Endothelial cell of umbilical vein (primary cell): ENCODE measurements around the gene KLHL35. TPM values are rescaled to one million over a fixed set of nuclear protein-coding genes. Genes with fewer than 3 reads are reported as not detected.
A peak's percentile ranks its signal among the peaks of the same experiment; 100 is the strongest.

Experiments used
- BruUV-seq: library from RNA; stranded (reverse); fragments of 400-500 nt; replicated peaks from 2 replicates; lab custom pipeline; 2021; lab: Mats Ljungman, UMichigan
- CTCF ChIA-PET: fragments of 300-600, 350-600 bp; sonication (Branson Sonifier 250); formaldehyde crosslinking; loops from one replicate; lab custom pipeline; 2021; ENCODE audit warnings: antibody characterized with exemption, inconsistent platforms; lab: Charles Lee
- POLR2A ChIA-PET: fragments of 300-600, 350-600 bp; sonication (Branson Sonifier 250); formaldehyde crosslinking; loops from one replicate; lab custom pipeline; 2021; ENCODE audit warnings: antibody characterized with exemption, inconsistent platforms; lab: Charles Lee
- DNase-seq: peaks from one replicate; pipeline ENCODE4 v3.0.0-alpha.2; 2011; ENCODE audit warnings: low read depth, low spot score
- FAIRE-seq: peaks from 2 replicates; lab custom pipeline; 2011; peaks lifted over from hg19 to GRCh38; lab: Jason Lieb, UNC
- H2AFZ ChIP-seq: 2 replicates; pipeline ENCODE4 v1.6.0; 2012; ENCODE audit warnings: low read depth, low read length, control low read depth, inconsistent platforms
- H3K27ac ChIP-seq: 2 replicates; pipeline ENCODE4 v1.5.1; 2011; ENCODE audit warnings: low read depth, mild to moderate bottlenecking, control low read depth, low read length, moderate library complexity; ENCODE audit not compliant: insufficient read depth
- H3K27me3 ChIP-seq, 2 experiments: 2 replicates each; pipeline versions ENCODE4 v1.6.0 to v1.6.1; 2011; ENCODE audit warnings: low read length in 2 of 2, mixed read lengths in 1 of 2; ENCODE audit not compliant: control insufficient read depth in 2 of 2, insufficient read depth in 2 of 2
- H3K36me3 ChIP-seq, 2 experiments: 2 replicates in 1 of 2; 3 replicates in 1 of 2; pipeline ENCODE4 v1.5.1; 2011; ENCODE audit warnings: low read length in 2 of 2, mild to moderate bottlenecking in 1 of 2, moderate library complexity in 1 of 2; ENCODE audit not compliant: control insufficient read depth in 2 of 2, insufficient read depth in 2 of 2; ENCODE audit errors: extremely low read depth in 1 of 2
- H3K4me1 ChIP-seq: 3 replicates; pipeline ENCODE4 v1.5.1; 2011; ENCODE audit warnings: mild to moderate bottlenecking, low read length; ENCODE audit not compliant: control insufficient read depth, insufficient read depth; ENCODE audit errors: extremely low read depth
- H3K4me2 ChIP-seq: 2 replicates; pipeline ENCODE4 v1.6.1; 2011; ENCODE audit warnings: low read length, control low read depth, mixed read lengths; ENCODE audit not compliant: insufficient read depth
- H3K4me3 ChIP-seq, 3 experiments: fragments of 200-600 bp in 1 of 3; sonication (generic), shearing (Covaris generic) in 1 of 3; replicated peaks in 1 of 3; 2 replicates each; pipeline ENCODE4 v1.5.1; 2011 to 2016; ENCODE audit warnings: control low read depth in 3 of 3, low read length in 3 of 3, mild to moderate bottlenecking in 2 of 3, inconsistent platforms in 1 of 3, low read depth in 1 of 3, moderate library complexity in 1 of 3; ENCODE audit not compliant: insufficient read depth in 1 of 3
- H3K79me2 ChIP-seq: 2 replicates; pipeline ENCODE4 v1.6.0; 2012; ENCODE audit warnings: low read length, inconsistent platforms; ENCODE audit not compliant: control insufficient read depth, insufficient read depth
- H3K9ac ChIP-seq: replicated peaks from 2 replicates; pipeline ENCODE3; 2011; ENCODE audit warnings: low read length, control low read depth; ENCODE audit not compliant: insufficient read depth; ENCODE audit errors: extremely low read depth
- H3K9me1 ChIP-seq: replicated peaks from 3 replicates; pipeline ENCODE4 v1.6.0; 2011; ENCODE audit warnings: mild to moderate bottlenecking, low read length; ENCODE audit not compliant: control insufficient read depth, insufficient read depth; ENCODE audit errors: extremely low read depth
- H3K9me3 ChIP-seq: replicated peaks from 2 replicates; pipeline ENCODE4 v1.5.1; 2012; ENCODE audit warnings: low read length, inconsistent platforms; ENCODE audit not compliant: control insufficient read depth, insufficient read depth
- H4K20me1 ChIP-seq: replicated peaks from 2 replicates; pipeline ENCODE3; 2011; ENCODE audit warnings: mild to moderate bottlenecking, low read length; ENCODE audit not compliant: control insufficient read depth, insufficient read depth; ENCODE audit errors: extremely low read depth
- CTCF ChIP-seq, 2 donors: IDR thresholded peaks; 1 replicate in 1 of 2; 2 replicates in 1 of 2; pipeline ENCODE4 v1.5.1; 2011; ENCODE audit warnings: low read length in 2 of 2, mild to moderate bottlenecking in 2 of 2, moderate library complexity in 2 of 2, control low read depth in 1 of 2, inconsistent platforms in 1 of 2, low read depth in 1 of 2; ENCODE audit not compliant: insufficient read depth in 1 of 2; ENCODE audit errors: extremely low read depth in 1 of 2
- EZH2 ChIP-seq: IDR thresholded peaks from 2 replicates; pipeline ENCODE4 v1.6.1; 2012; ENCODE audit warnings: borderline replicate concordance, low read depth, mild to moderate bottlenecking, moderate library complexity, low read length, inconsistent platforms; ENCODE audit not compliant: severe bottlenecking
- FOS ChIP-seq: IDR thresholded peaks from 2 replicates; pipeline ENCODE4 v1.6.1; 2011; ENCODE audit warnings: mild to moderate bottlenecking, low read length, moderate library complexity, borderline replicate concordance; ENCODE audit not compliant: insufficient read depth
- GATA2 ChIP-seq: IDR thresholded peaks from 2 replicates; pipeline ENCODE4 v1.7.0; 2011; ENCODE audit warnings: low read depth, mild to moderate bottlenecking, moderate library complexity, mixed read lengths, low read length; ENCODE audit not compliant: insufficient read length, insufficient read depth
- JUN ChIP-seq: IDR thresholded peaks from 2 replicates; pipeline ENCODE4 v1.6.1; 2011; ENCODE audit warnings: borderline replicate concordance, low read depth; ENCODE audit not compliant: insufficient read length, insufficient read depth
- MAX ChIP-seq: IDR thresholded peaks from 2 replicates; pipeline ENCODE4 v1.6.1; 2011; ENCODE audit not compliant: insufficient read depth, insufficient read length
- MYC ChIP-seq: IDR thresholded peaks from one replicate; pipeline ENCODE4 v1.6.1; 2011; ENCODE audit warnings: mild to moderate bottlenecking, low read depth, low read length
- POLR2A ChIP-seq: IDR thresholded peaks from 2 replicates; pipeline ENCODE4 v1.6.1; 2012; ENCODE audit warnings: low read depth, mild to moderate bottlenecking, control low read depth, low read length
- POLR2AphosphoS5 ChIP-seq: IDR thresholded peaks from 2 replicates; pipeline ENCODE4 v1.6.1; 2012; ENCODE audit warnings: low read depth, mild to moderate bottlenecking, control low read depth, low read length, moderate library complexity; ENCODE audit not compliant: insufficient read depth
- dilution Hi-C: fragments of 300-500 bp; cut with MboI; formaldehyde crosslinking; loops from one replicate; pipeline ENCODE4 v1.15.0; 2019; ENCODE audit warnings: low sequenced_read_pairs; ENCODE audit not compliant: extremely low pct_ligation_motif_present
- intact Hi-C: fragments of 100-400 bp; cut with micrococcal nuclease; formaldehyde crosslinking; loops from one replicate; pipeline ENCODE4 v1.10.0; 2022
- polyA plus RNA-seq, 4 experiments: library from polyadenylated mRNA; depleted of rRNA in 3 of 4; stranded (reverse) in 3 of 4; unstranded in 1 of 4; fragments of >200 nt; gene quantifications; 2 replicates each; pipeline versions ENCODE4 v1.2.1 to v1.2.3, GENCODE V29; 2011 to 2012; ENCODE audit warnings: missing spikeins in 1 of 4
- total RNA-seq: library from RNA; stranded (reverse); gene quantifications from 2 replicates; pipeline ENCODE4 v1.2.3, GENCODE V29; 2021

Gene KLHL35
- total and polyA plus RNA-seq, 2 donors (not counting 3 experiments of a cell fraction or from before 2014, with no cell fraction given), result 0.97 to 2.3 TPM

- POLR2A ChIA-PET, result interaction anchor here (0.6 to 1.3 kb wide), 3 partner anchors 56 to 95 kb away, joined by 3 to 4 read pairs (median 3); no protein-coding TSS in a partner anchor
- dilution Hi-C loops, result no loop called here
These were observed 35.7 kb upstream of the KLHL35 start for GRCh38 chr11:75468534-75469340.

More at GRCh38 chr11:75468534-75469340, 35.7 kb upstream of the KLHL35 start:
- Histone ChIP-seq H3K4me2 (peak overlapping the region; percentile 28), H3K4me3 (no peak overlapping the region), H3K9ac (no peak overlapping the region), H3K9me3 (no peaks in the 10 kb centered on the region), H2AFZ (no peak overlapping the region), H4K20me1 (no peaks in the 10 kb centered on the region), H3K36me3 (peaks cover 0 to 6% of the 10 kb centered on the region in 2 experiments), H3K27ac (peak overlapping the region; percentile 56), H3K27me3 (no peaks in the 10 kb centered on the region), H3K4me1 (peaks cover 60% of the 10 kb centered on the region), H3K9me1 (no peaks in the 10 kb centered on the region), H3K79me2 (no peaks in the 10 kb centered on the region)
- peak; percentile 100 for FAIRE-seq
- intact Hi-C loops, result loop anchor here (1.0 to 5.0 kb wide), 3 partner anchors 22 to 359 kb away; no protein-coding TSS in a partner anchor
- CTCF ChIA-PET, result interaction anchor here (0.7 to 3.7 kb wide), 13 partner anchors 9 to 237 kb away, joined by 3 to 40 read pairs (median 4); partner anchors contain the start of gene GDPD5
- DNase-seq, result peak; percentile 97
- no peak for TF ChIP-seq GATA2
- TF ChIP-seq MAX, result no peak
- no peak for TF ChIP-seq EZH2
- TF ChIP-seq FOS, result no peak
- no peak for TF ChIP-seq CTCF (IDR thresholded peaks at IDR 0.05; ENCODE audit: extremely low read depth in 1 of 2, insufficient read depth in 1 of 2, low read depth in 1 of 2, low read length in 2 of 2)
- TF ChIP-seq MYC, result no peak
- peak; percentile 59 for TF ChIP-seq POLR2AphosphoS5
- TF ChIP-seq POLR2A, result peak; percentile 41
- peak; percentile 75 for TF ChIP-seq JUN
- no TSS peak for BruUV-seq
